GM18526 (cell line): ENCODE results near the gene SDS.

Source experiments
- POLR2A ChIP-seq: IDR thresholded peaks from 3 replicates; pipeline ENCODE4 v1.6.1; 2011; ENCODE audit not compliant: insufficient read length; ENCODE audit errors: extremely low read depth

Gene SDS

GRCh38 chr12:113384778-113385177 lies 18.9 kb downstream of the SDS start:
- no peak for TF ChIP-seq POLR2A

- no peak for TF ChIP-seq POLR2A
Observed at GRCh38 chr12:113382206-113382605, 21.5 kb downstream of the SDS start.

DNA sequence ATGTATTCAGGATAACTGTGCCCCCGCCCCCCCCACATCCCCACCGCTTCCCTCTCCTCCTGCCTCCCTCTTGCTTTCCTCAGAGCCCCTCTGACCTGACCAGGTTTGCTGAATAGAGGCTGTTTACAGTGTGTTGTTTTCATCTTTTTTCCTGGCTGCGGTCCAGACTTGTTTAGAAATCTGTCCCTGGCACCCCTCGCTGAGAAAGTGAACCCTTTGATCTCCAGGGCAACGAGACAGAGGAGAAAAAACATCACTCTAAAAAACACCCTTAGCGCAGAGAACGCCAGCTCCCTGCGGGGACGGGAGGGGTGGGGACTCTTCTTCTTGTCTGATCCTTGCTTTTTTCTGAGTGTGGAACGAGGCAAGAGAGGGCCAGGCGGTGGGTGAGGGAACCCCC lies 22.5 kb downstream of the SDS start:
- no peak for TF ChIP-seq POLR2A

- TF ChIP-seq POLR2A: no peak
Observed at GRCh38 chr12:113378291-113378690, 25.4 kb downstream of the SDS start.

GRCh38 chr12:113374823-113375428 lies 28.8 kb downstream of the SDS start:
- TF ChIP-seq POLR2A: no peak

DNA sequence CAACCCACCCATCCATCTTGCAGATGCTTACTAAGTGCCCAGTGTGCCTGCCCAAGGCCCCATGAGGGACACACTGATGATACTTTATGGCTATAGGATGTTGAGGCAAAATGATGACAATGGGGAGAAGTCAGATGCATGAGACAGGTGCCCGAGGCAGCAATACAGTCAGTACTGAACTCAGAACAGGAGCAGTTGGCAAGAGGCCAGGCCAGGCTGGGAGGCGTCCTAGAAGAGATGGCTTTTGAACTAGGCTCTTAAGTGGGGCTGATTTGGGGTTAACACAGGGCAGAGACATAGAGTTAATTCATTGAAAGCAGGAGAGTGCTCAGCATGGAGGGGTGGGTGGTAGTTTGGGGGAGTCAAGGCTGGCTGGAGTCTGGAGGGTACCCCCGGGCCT lies 29.7 kb downstream of the SDS start:
- no peak for TF ChIP-seq POLR2A

DNA sequence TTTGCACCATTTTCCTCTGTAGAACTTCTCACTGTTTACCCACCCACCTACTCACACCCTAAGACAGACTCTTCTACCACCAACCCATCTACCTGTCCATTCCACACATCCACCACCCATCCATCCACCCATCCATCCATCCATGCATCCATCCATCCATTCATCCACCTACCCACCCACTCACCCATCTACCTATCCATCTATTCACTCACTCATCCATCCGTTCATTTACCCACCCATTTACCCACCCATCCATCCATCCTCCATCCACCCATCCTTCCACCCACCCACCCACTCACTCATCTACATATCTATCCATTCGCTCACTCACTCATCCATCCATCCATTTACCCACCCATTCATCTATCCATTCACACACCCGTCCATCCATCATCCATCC lies 30.2 kb downstream of the SDS start:
- TF ChIP-seq POLR2A: no peak

- no peak for TF ChIP-seq POLR2A
Observed at GRCh38 chr12:113372371-113372770, 31.3 kb downstream of the SDS start.

GRCh38 chr12:113371808-113372207 lies 31.9 kb downstream of the SDS start:
- no peak for TF ChIP-seq POLR2A

DNA sequence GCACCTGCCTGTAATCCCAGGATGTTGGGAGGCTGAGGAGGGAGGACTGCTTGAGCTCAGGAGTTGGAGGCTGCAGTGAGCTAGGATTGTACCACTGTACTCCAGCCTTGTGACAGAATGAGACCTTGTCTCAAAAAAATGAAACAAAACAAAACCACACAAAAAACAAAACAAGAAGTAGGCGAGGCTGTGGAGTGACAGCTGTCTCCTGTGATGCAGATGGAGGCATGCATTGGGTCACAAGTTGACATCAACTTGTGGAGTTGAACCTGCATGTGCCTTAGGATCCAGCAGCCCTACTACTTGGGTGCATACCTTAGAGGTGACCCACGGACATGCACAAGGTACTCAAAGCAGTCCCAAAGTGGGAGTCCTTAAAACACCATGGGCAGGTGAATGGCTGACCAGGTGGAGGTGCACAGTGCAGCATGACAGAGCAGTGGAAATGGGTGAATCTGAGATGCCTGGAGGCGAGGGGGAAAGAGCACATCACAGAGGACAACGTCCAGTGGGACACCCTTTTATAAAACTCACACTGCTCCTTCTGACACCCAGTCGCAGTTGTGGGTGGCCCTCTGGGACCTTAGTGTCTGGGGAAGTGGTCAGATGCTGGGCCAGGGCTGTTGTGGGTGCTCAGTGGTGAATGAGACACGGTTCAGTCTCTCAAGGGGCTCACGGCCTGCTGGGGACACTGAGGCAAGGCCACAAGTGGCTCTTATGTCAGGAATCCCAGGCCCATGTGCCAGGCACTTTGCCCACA lies 32.6 kb downstream of the SDS start:
- no peak for TF ChIP-seq POLR2A

DNA sequence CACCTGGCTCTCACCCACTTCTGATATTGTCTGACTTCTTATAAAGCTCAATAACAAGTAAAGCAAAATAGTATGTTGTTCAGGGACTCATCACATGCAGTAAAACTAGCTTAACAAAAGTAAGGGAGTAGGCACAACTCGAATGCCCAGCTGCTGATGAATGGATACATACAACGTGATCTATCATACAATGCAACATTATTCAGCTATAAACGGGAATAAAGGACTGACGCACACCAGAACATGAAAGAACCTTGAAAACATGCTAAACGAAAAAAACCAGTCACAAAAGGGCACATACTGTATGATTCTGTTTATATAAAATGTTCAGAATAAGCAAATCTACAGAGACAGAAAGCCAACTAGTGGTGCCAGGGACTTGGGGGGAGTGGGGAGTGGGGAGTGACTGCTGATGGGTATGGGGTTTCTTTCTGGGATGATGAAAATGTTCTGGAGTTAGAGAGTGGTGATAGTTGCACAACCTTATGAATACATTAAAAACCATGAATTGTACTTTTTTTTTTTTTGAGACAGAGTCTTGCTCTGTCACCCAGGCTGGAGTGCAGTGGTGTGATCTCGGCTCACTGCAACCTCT lies 34.2 kb downstream of the SDS start:
- no peak for TF ChIP-seq POLR2A

- no peak for TF ChIP-seq POLR2A
Observed at GRCh38 chr12:113368331-113368730, 35.4 kb downstream of the SDS start.

GRCh38 chr12:113366827-113367226 lies 36.9 kb downstream of the SDS start:
- no peak for TF ChIP-seq POLR2A

GRCh38 chr12:113365639-113366395 lies 37.9 kb downstream of the SDS start:
- TF ChIP-seq POLR2A: no peak

- TF ChIP-seq POLR2A: no peak
Observed at GRCh38 chr12:113364698-113365097, 39.0 kb downstream of the SDS start.
